ENCODE measurements around the gene PIM3.

PIM3 gene

DNA sequence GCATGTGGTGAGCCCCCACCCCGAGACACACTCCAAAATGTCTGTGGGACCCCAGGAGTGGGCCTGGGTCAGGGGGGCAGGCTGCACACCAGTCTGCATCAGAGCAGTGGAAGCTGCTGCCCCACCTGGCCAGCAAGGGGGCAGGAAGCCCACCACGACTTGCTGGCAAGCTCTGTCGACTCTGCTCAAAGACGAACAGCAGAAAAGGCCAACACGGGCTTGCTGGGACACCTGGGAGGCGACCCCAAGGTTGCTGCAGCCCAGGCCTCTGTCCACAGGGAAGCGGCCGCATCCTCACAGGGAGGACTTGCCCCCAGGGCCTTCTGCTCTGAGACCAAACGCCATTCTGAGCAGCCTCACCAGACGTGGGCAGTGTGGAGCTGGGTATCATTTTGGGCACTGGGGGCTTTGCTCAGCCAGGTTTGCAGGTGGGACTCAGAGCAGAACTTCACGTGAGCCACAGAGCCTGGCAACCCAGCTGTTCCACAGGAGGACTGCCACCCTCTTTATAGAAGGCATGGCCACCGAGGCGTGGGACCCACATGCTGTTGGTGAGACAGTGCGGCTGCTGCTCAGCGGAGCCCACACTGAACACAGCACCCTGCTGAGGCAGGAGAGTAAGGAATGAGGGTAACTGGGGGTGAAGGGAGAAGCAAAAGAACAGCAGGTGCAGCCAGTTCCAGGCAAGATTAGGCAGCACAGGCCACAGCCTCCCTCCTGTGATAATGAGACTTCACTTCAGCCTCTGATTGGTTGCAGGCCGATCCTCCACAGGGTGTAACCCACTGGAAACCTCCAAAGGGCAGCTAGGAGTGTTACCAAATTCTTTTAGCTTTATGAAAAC is 41.0 kb downstream of the PIM3 start:
- DNase-seq (ENCODE audit: low spot score) = no peak

- no peak for DNase-seq (ENCODE audit: low spot score)
Observed at GRCh38 chr22:50002791-50003190, 42.2 kb downstream of the PIM3 start.

DNA sequence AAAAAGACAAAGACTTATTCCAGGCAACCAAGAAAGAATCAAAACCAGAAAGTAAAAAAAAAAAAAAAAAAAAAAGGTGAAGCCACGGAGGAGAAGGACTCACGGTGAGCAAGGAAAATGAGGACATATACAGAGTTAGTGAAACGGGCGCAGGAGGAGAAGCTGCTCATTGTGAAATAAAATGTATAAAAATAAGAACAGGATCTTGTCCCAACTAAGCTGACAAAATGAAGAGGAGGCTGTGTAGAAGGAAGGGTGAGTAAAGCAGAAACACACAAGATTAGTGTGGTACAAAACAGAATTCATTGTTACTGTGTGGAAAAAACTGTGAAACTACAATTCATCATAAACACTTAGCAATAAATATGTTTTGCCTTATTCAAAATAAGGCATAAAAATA is 44.3 kb downstream of the PIM3 start:
- no peak for DNase-seq (ENCODE audit: low spot score)

- DNase-seq (ENCODE audit: low spot score) = no peak
Observed at GRCh38 chr22:50007057-50007511, 46.5 kb downstream of the PIM3 start.

GRCh38 chr22:50008151-50009040 is 47.8 kb downstream of the PIM3 start:
- DNase-seq (ENCODE audit: low spot score) = no peak

DNA sequence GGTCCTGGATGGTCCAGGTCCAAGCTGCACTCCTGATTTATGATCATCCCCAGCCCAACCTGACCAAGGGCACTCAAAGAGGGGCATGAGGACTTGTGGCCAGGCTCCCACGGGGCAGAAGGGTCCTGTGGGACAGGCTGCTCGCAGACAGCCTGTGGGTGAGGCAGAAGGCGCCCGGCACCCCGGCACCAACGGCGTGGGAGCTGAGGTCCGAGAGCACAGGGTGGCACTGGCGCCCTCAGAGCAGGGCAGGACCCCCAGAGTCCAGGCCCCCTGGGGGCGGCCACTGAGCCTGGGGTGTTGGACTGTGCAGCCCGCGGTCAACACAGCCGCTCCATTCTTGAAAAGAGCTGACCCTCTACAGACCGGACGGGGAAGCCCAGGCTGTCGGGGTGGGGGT is 48.7 kb downstream of the PIM3 start:
- DNase-seq (ENCODE audit: low spot score) = no peak

DNA sequence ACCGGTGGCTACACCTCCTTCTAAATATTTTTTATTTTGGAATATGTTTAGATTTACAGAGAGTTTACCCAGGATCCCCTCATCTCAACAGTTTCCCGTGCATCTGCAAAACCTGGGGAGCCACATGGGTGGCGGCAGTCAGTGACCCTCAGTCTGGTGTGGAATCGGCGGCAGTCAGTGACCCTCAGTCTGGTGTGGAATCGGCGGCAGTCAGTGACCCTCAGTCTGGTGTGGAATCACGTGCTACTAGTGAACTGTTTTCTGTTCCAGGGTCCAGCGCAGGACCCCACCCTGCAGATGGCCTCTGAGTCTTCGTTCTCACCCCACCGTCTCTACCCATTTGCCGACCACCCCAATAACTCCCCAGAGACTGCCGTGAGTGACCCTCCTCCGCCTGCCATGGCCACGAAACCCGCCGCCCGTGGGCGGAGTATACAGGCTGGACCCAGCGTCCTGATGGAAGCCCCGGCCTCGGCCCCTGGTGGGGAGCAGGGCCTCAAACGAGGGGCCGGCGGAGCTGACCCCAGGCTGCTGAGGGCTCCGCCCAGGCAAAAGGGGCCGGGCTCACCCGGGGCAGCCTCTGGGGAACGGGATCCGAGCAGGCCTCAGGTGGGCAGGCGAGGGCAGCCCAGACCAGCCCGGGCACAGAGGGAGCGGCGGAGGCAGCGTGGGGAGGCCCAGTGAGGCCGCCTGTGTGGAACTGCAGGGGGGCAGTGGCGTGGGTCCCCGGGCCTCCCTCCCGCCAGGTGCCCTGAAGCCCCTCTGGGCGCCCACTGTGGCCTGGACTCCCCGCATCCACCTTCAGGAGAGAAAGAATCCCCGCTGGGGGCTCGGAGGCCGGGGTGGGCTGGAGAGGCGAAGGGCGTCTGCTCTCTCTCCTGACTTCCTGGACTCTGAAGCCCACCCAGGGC is 49.4 kb downstream of the PIM3 start:
- no peak for DNase-seq (ENCODE audit: low spot score)

GRCh38 chr22:50010676-50011446 is 50.3 kb downstream of the PIM3 start:
- peak; percentile 43 for DNase-seq (ENCODE audit: low spot score)

DNA sequence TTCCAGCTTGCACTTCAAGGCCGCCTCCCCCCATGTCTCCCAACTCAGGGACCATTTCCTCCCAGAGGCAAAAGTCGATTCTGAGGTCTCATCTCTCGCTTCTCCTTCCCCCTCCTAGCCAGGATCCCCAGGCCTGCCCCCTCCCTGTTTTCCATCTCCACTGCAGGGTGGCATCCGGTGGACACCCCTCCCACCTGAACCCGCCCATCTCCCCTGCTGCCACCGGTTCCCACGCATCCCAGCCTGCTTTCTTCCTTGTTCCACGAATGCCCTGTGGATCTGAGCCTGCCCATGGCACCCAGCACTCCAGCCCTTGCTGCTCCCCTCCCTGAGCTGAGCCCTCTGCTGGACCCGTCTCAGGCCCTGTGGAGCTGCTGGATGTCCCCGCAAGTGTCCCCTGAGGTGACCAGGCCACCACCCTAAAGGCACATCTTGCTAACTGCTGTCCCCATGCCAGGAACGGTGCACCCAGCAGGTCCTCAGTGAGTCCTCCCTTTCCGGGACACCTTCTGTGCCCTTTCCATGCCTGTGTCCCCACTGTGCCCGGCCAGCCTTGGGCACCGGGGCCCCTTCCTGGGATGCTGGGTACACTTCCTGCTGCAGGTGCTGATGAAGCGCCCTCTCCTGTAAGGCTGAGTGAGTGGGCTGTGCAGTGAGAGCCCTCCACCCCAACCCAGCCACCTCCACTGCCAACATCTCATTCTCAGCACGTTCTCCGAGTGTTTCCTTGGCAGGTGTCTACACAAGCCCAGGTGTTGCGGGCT is 51.1 kb downstream of the PIM3 start:
- no peak for DNase-seq (ENCODE audit: low spot score)

DNA sequence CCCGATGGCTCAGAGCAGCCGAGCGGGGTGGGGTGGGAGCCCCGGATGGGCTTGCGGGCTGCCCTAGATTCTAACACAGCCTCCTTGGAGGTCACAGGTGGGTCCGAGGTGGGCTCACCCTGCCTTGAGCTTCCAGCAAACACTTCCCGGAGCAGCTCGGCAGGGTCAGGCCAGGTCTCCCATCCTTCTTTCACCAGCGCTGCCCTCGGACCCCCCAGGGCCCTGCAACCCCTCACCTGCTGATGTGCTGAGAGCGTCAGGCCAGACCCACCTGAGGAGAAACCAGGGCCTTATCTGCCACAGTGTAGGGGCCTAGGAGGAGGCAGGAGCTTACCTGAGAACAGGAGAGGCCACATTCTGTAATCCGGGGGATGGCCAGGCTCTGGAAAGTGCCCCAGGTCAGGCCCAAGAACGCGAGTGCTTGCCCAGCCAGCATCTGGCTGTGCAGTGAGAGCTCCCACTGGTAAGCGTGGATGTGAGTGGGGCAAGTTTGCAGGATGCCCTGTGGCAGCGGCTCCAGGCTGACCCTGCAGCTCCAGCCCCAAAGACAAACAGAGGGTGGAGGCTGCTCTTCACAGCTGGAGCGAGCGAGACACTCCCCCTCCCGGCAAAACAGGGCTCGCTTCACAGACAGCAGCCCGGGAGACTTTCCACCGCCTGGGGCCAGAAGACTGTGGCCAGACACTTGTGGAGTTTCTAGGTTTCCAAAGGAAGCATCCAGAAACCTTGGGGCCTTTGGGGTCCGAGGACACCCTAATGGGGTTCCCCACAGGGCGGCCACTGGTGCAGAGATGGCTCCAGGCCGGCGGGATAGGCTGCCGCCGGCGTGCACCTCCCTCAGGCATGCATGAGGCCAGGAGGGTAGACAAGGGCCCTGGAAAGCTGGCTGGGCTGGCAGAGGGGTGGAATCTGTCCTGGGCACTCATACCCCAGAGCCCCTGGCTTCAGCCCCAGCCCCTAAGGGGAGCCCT is 51.9 kb downstream of the PIM3 start, which contains the start of gene IL17REL:
Gene IL17REL, minus strand, starts transcription at position 555 of the 971 bp plus-strand sequence. Its CDS starts 119 bp downstream, at position 436.
- no peak for DNase-seq (ENCODE audit: low spot score)
